GM18858 (cell line): ENCODE results near the gene DNER.

Experiments used
- ATAC-seq: cut with Tn5 transposase; IDR thresholded peaks from one replicate; pipeline ENCODE4 v1.9.1; 2021; ENCODE audit not compliant: unreplicated experiment

DNER gene

GRCh38 chr2:229572507-229573271 is 141.7 kb downstream of the DNER start:
- no peak for ATAC-seq

GRCh38 chr2:229571243-229571642 is 143.1 kb downstream of the DNER start:
- no peak for ATAC-seq

- no peak for ATAC-seq
Observed at GRCh38 chr2:229566370-229566769, 148.0 kb downstream of the DNER start.

- no peak for ATAC-seq
Observed at GRCh38 chr2:229564300-229564907, 150.0 kb downstream of the DNER start.

GRCh38 chr2:229563388-229563787 is 151.0 kb downstream of the DNER start:
- ATAC-seq: no peak

- ATAC-seq: no peak
Observed at GRCh38 chr2:229562472-229563127, 151.8 kb downstream of the DNER start.

GRCh38 chr2:229559986-229560385 is 154.4 kb downstream of the DNER start:
- ATAC-seq: no peak

GRCh38 chr2:229553091-229553490 is 161.3 kb downstream of the DNER start:
- ATAC-seq: no peak

GRCh38 chr2:229543176-229543873 is 171.0 kb downstream of the DNER start:
- no peak for ATAC-seq

GRCh38 chr2:229539628-229540027 is 174.7 kb downstream of the DNER start:
- no peak for ATAC-seq

GRCh38 chr2:229531594-229531993 is 182.8 kb downstream of the DNER start:
- ATAC-seq: no peak

- no peak for ATAC-seq
Observed at GRCh38 chr2:229530434-229530833, 183.9 kb downstream of the DNER start.

GRCh38 chr2:229528846-229529245 is 185.5 kb downstream of the DNER start:
- ATAC-seq: no peak

GRCh38 chr2:229526951-229527350 is 187.4 kb downstream of the DNER start:
- ATAC-seq: no peak

- no peak for ATAC-seq
Observed at GRCh38 chr2:229524799-229525198, 189.6 kb downstream of the DNER start.

GRCh38 chr2:229523663-229524062 is 190.7 kb downstream of the DNER start:
- no peak for ATAC-seq

- no peak for ATAC-seq
Observed at GRCh38 chr2:229521576-229521975, 192.8 kb downstream of the DNER start.

- ATAC-seq: no peak
Observed at GRCh38 chr2:229520691-229521096, 193.7 kb downstream of the DNER start.

- ATAC-seq: peak; percentile 58
Observed at GRCh38 chr2:229519655-229520430, 194.5 kb downstream of the DNER start.

- no peak for ATAC-seq
Observed at GRCh38 chr2:229514273-229514895, 200.0 kb downstream of the DNER start.
